ENCODE measurements around the gene RBBP5. TPM values are rescaled to one million over a fixed set of nuclear protein-coding genes. Genes with fewer than 3 reads are reported as not detected.

Gene RBBP5, protein sequence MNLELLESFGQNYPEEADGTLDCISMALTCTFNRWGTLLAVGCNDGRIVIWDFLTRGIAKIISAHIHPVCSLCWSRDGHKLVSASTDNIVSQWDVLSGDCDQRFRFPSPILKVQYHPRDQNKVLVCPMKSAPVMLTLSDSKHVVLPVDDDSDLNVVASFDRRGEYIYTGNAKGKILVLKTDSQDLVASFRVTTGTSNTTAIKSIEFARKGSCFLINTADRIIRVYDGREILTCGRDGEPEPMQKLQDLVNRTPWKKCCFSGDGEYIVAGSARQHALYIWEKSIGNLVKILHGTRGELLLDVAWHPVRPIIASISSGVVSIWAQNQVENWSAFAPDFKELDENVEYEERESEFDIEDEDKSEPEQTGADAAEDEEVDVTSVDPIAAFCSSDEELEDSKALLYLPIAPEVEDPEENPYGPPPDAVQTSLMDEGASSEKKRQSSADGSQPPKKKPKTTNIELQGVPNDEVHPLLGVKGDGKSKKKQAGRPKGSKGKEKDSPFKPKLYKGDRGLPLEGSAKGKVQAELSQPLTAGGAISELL
- total RNA-seq, result 16.3 and 19.7 TPM in 2 replicates

DNA sequence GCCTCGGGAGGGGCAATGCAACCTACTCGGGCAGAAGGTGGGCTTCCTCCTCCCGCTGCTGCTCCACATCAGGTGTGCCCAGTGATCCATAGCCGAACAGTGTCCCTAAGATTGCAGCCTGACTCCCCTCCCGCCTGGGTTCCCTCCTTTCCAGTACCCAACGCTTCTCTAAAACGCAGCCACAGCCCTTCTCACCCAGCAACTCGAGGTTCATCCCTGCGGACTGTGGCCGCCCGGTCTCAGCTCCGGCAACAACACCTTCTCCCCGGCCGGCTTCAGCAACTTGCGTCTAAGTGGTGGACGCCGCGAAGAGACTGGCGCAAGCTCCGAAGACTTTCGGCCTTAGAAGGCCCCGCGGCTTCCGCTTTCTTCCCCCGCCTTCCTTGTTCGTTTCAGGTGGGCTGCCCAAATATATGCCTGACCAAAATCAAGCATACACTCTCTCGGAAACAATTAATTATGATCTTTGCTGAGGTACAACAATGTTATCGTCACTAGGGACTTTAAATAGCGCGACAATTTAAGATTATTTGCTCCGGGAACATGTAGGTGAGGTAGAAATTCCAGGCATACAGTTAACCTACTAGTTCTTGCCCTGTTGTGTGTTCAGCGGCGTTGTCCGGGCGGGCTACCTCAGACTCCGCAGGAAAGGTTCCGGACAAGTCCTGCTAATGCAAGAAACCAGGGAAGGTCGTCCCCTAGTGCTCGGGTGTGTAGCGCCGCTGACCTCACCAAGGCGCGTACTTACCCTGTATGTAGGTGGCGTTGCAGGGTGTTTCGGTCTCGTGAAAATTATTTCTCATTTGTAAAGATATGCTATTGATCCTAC, at the start of gene RBBP5:
TSS of gene RBBP5 (minus strand) at position 319 of the 829 bp plus-strand sequence. CDS start at position 214, 105 bp downstream.
- ATAC-seq (ENCODE audit: low read depth) (peak; percentile 92), DNase-seq (peak; percentile 94)
- intact Hi-C loops (cut with micrococcal nuclease), result loop anchor here (1.0 to 10.0 kb wide), 9 partner anchors 19 to 1325 kb away; partner anchors contain the start of genes SNRPE, TMCC2, ZBED6 and ZC3H11A
- CTCF ChIA-PET, result interaction anchor here (1.0 to 5.5 kb wide), 9 partner anchors 12 to 315 kb away, joined by 3 to 36 read pairs (median 5); partner anchors contain the start of gene TMCC2
- Mint-ChIP-seq H3K36me3 (ENCODE audit: low read depth) (peaks cover 27% of the 10 kb centered on the region), H3K4me1 (peaks cover 57% of the 10 kb centered on the region), H3K9me3 (no peaks in the 10 kb centered on the region), H3K4me3 (peak within 1 kb of the TSS; percentile 99), H3K27ac (peak within 1 kb of the TSS; percentile 100), H3K27me3 (no peaks in the 10 kb centered on the region)
- POLR2A ChIA-PET, result interaction anchor here (0.5 to 2.3 kb wide), 10 partner anchors 10 to 663 kb away, joined by 3 to 11 read pairs (median 6); partner anchors contain the start of gene TMCC2
- TF ChIP-seq CTCF (IDR thresholded peaks at IDR 0.05), result no peak

GRCh38 chr1:205171369-205171768, 49.6 kb upstream of the RBBP5 start:
- ATAC-seq (ENCODE audit: low read depth) (no peak), DNase-seq (no peak)
- H3K9me3 Mint-ChIP-seq, result no peaks in the 10 kb centered on the region
- ChIA-PET CTCF (no interaction called here), POLR2A (interaction anchor here (0.7 kb wide), 1 partner anchor 25 kb away, joined by 3 read pairs; no protein-coding TSS in a partner anchor)
- H3K36me3 Mint-ChIP-seq (ENCODE audit: low read depth), result peaks cover 58% of the 10 kb centered on the region
- H3K27me3 Mint-ChIP-seq, result no peaks in the 10 kb centered on the region
- no peak overlapping the region for H3K4me3 Mint-ChIP-seq
- intact Hi-C loops (cut with micrococcal nuclease), result no loop called here
- H3K4me1 Mint-ChIP-seq, result no peaks in the 10 kb centered on the region
- no peak overlapping the region for H3K27ac Mint-ChIP-seq
- TF ChIP-seq CTCF (IDR thresholded peaks at IDR 0.05), result no peak

DNA sequence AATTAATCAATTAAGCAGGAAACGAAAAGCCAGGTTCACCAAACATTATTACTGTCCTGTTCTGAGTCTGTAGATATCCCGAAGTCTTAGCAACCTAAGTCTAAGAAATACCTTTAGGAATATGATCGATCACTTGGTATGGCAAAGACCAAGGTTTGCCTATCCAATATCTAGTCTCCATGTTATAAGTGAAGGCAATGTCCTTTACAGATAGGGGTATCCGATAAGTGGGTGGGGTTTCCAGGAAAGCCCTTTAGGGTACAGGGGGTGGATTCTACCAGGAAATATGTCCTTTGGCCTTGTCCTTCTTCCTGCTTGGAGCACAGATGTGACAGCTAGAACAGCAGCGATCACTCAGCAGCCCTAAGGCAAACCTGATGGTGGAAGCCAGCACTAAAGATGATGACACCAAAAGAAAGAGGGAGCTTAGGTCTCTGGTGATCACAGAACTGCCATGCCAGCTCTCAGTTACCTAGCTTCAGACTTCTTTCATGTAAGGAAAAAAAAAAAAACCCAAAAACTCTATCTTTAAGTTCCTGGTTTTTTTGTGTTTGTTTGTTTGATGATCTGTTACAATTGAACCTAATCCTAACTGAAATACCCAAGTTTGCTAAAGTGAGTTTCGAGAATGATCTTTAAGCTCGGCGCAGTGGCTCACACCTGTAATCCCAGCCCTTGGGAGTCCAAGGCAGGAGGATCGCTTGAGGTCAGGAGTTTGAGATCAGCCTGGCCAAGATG, 48.9 kb upstream of the RBBP5 start:
- ChIA-PET POLR2A (interaction anchor here (0.7 kb wide), 1 partner anchor 26 kb away, joined by 3 read pairs; no protein-coding TSS in a partner anchor), CTCF (no interaction called here)
- H3K27me3 Mint-ChIP-seq, result no peaks in the 10 kb centered on the region
- intact Hi-C loops (cut with micrococcal nuclease), result no loop called here
- DNase-seq, result no peak
- ATAC-seq (ENCODE audit: low read depth), result no peak
- H3K9me3 Mint-ChIP-seq, result no peaks in the 10 kb centered on the region
- no peak overlapping the region for H3K4me3 Mint-ChIP-seq
- H3K4me1 Mint-ChIP-seq, result no peaks in the 10 kb centered on the region
- TF ChIP-seq CTCF (IDR thresholded peaks at IDR 0.05), result no peak
- H3K36me3 Mint-ChIP-seq (ENCODE audit: low read depth), result peaks cover 57% of the 10 kb centered on the region
- H3K27ac Mint-ChIP-seq, result no peak overlapping the region

DNA sequence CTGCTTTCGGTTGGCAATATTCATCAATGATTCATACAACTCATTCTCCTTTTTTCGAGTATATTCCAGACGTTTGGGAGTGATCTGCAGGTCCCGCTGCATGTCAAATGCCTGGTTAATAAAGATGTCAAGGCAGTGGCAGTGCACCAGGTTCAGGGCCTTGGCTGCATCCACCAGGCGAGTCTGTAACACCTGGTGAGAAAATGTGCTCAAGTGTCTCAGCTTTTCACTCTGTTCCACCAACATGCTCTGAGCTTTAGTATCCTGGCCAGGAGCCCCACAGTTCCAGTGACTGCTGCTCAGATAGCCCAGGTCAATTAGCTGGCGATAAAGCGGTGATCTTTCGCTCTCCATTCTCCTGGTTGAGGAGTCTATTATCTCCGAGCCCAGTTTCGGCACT, 47.5 kb upstream of the RBBP5 start:
- Mint-ChIP-seq H3K4me1 (no peaks in the 10 kb centered on the region), H3K36me3 (ENCODE audit: low read depth) (peaks cover 62% of the 10 kb centered on the region), H3K27me3 (no peaks in the 10 kb centered on the region), H3K27ac (no peak overlapping the region), H3K9me3 (no peaks in the 10 kb centered on the region), H3K4me3 (no peak overlapping the region)
- ATAC-seq (ENCODE audit: low read depth), result no peak
- DNase-seq, result no peak
- CTCF ChIA-PET, result interaction anchor here (1.2 kb wide), 1 partner anchor 28 kb away, joined by 4 read pairs; no protein-coding TSS in a partner anchor
- intact Hi-C loops (cut with micrococcal nuclease), result no loop called here
- POLR2A ChIA-PET, result no interaction called here
- no peak for TF ChIP-seq CTCF (IDR thresholded peaks at IDR 0.05)

All from activated B cell treated with CpG ODN at 0.5 μM for 24 hours (primary cell).